Osteoblast (primary cell): ENCODE data around the gene SGK2. TPM values are rescaled to one million over a fixed set of nuclear protein-coding genes. Genes with fewer than 3 reads are reported as not detected.
"Not testable (repeated sequence)": the region's sequence is repeated elsewhere in the genome, so short reads cannot be mapped to it uniquely, and the experiment has no call there.

Experiments used
- DNase-seq: peaks from one replicate; pipeline ENCODE4 v3.0.0; 2011; ENCODE audit warnings: low spot score, mixed read lengths; ENCODE audit not compliant: insufficient read length; ENCODE audit errors: missing footprints
- H2AFZ ChIP-seq: 2 replicates; pipeline ENCODE4 v1.6.0; 2011; ENCODE audit warnings: mild to moderate bottlenecking, low read length
- H3K27ac ChIP-seq: 2 replicates; pipeline ENCODE4 v1.5.1; 2011; ENCODE audit warnings: mild to moderate bottlenecking, low read depth, low read length, moderate library complexity
- H3K27me3 ChIP-seq: 2 replicates; pipeline ENCODE4 v1.6.0; 2012; ENCODE audit warnings: mild to moderate bottlenecking, control low read depth, inconsistent platforms, low read length, moderate library complexity; ENCODE audit not compliant: insufficient read depth
- H3K36me3 ChIP-seq: 2 replicates; pipeline ENCODE4 v1.5.1; 2011; ENCODE audit warnings: mild to moderate bottlenecking, low read length, control low read depth, moderate library complexity; ENCODE audit not compliant: insufficient read depth
- H3K4me1 ChIP-seq: 2 replicates; pipeline ENCODE4 v1.5.1; 2011; ENCODE audit warnings: mild to moderate bottlenecking, low read length, control low read depth, moderate library complexity; ENCODE audit not compliant: insufficient read depth
- H3K4me2 ChIP-seq: 2 replicates; pipeline ENCODE4 v1.6.0; 2011; ENCODE audit warnings: mild to moderate bottlenecking, low read length; ENCODE audit not compliant: insufficient read depth
- H3K4me3 ChIP-seq: fragments of 200-600 bp; sonication (generic); 3 replicates; pipeline ENCODE4 v1.5.1; 2012; ENCODE audit warnings: mild to moderate bottlenecking, low read length, inconsistent platforms; ENCODE audit not compliant: insufficient read depth
- H3K79me2 ChIP-seq: 2 replicates; pipeline ENCODE4 v1.6.0; 2012; ENCODE audit warnings: mild to moderate bottlenecking, low read length, control low read depth, inconsistent platforms; ENCODE audit not compliant: insufficient read depth
- H3K9me3 ChIP-seq: 2 replicates; pipeline ENCODE4 v1.5.1; 2011; ENCODE audit warnings: low read depth, low read length, control low read depth
- H4K20me1 ChIP-seq: 2 replicates; pipeline ENCODE4 v1.6.0; 2012; ENCODE audit warnings: mild to moderate bottlenecking, low read length, control low read depth; ENCODE audit not compliant: insufficient read depth
- total RNA-seq: library from RNA; depleted of rRNA; stranded (reverse); fragments of >200 nt; gene quantifications from 2 replicates; pipeline ENCODE4 v1.2.3, GENCODE V29; 2012
- TF ChIP-seq, protein P1 (sequence below): IDR thresholded peaks from 2 replicates; pipeline ENCODE4 v1.5.1; 2011; ENCODE audit warnings: mild to moderate bottlenecking, low read depth, low read length, moderate library complexity; ENCODE audit errors: extremely low read depth

SGK2 gene
- total RNA-seq, 1 donor = under 0.01 TPM

DNA sequence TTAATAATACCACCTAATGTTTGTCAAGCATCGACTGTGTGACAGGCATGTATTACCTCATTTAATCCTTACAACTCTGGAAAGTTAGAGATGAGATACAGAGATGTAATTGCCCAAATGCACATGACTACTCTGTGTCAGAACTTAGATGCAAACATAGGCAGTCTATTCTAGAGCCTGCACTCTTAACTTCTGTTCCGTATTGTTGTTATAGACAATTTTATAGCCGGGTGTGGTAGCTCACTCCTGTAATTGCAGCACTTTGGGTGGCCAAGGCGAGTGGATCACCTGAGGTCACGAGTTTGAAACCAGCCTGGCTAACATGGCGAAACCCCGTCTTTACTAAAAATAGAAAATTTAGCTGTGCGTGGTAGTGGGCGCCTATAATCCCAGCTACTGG, 46.9 kb downstream of the SGK2 start:
- Histone ChIP-seq H3K27ac (no peak overlapping the region), H3K27me3 (no peaks in the 10 kb centered on the region), H3K79me2 (no peaks in the 10 kb centered on the region), H3K4me1 (no peaks in the 10 kb centered on the region), H2AFZ (no peak overlapping the region), H3K36me3 (peaks cover 27% of the 10 kb centered on the region), H4K20me1 (no peaks in the 10 kb centered on the region), H3K9me3 (no peaks in the 10 kb centered on the region), H3K4me3 (no peak overlapping the region), H3K4me2 (no peak overlapping the region)
- TF ChIP-seq, protein P1, sequence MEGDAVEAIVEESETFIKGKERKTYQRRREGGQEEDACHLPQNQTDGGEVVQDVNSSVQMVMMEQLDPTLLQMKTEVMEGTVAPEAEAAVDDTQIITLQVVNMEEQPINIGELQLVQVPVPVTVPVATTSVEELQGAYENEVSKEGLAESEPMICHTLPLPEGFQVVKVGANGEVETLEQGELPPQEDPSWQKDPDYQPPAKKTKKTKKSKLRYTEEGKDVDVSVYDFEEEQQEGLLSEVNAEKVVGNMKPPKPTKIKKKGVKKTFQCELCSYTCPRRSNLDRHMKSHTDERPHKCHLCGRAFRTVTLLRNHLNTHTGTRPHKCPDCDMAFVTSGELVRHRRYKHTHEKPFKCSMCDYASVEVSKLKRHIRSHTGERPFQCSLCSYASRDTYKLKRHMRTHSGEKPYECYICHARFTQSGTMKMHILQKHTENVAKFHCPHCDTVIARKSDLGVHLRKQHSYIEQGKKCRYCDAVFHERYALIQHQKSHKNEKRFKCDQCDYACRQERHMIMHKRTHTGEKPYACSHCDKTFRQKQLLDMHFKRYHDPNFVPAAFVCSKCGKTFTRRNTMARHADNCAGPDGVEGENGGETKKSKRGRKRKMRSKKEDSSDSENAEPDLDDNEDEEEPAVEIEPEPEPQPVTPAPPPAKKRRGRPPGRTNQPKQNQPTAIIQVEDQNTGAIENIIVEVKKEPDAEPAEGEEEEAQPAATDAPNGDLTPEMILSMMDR = no peak
- DNase-seq = no peak

DNA sequence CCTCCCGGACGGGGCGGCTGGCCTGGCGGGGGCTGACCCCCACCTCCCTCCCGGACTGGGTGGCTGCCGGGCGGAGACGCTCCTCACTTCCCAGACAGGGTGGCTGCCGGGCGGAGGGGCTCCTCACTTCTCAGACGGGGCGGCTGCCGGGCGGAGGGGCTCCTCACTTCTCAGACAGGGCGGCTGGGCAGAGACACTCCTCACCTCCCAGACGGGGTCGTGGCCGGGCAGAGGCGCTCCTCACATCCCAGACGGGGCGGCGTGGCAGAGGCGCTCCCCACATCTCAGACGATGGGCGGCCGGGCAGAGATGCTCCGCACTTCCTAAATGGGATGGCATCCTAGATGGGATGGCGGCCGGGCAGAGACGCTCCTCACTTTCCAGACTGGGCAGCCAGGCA, 48.5 kb downstream of the SGK2 start:
- not testable (repeated sequence) for H3K4me3 ChIP-seq, DNase-seq, H3K9me3 ChIP-seq, H3K4me1 ChIP-seq, H4K20me1 ChIP-seq, H3K4me2 ChIP-seq, H2AFZ ChIP-seq, H3K79me2 ChIP-seq, H3K27me3 ChIP-seq, H3K27ac ChIP-seq
- H3K36me3 ChIP-seq = peaks cover 28% of the 10 kb centered on the region

DNA sequence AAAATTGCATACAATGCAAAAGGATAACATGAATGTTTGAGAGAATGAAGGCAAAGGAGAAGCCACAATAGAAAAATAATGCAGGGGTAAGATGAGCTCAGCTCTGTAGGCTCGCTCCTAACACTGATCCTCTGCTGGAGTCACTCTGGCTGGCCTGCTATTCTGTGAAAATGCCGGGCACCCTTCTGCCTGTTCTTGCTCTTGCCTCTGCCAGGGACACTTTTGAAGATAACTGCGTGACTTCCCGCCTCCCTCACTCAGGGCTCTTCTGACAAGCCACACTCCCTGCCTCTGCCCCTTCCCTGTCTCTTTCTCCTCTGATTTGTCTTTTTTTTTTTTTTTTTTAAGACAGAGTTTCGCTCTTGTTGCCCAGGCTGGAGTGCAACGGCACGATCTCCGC, 72.8 kb downstream of the SGK2 start:
- no peaks in the 10 kb centered on the region for H3K79me2 ChIP-seq
- H3K27ac ChIP-seq = no peak overlapping the region
- no peaks in the 10 kb centered on the region for H3K4me1 ChIP-seq
- TF ChIP-seq, protein P1 = no peak
- no peak overlapping the region for H2AFZ ChIP-seq
- H3K9me3 ChIP-seq = no peaks in the 10 kb centered on the region
- no peak overlapping the region for H3K4me2 ChIP-seq
- no peak for DNase-seq
- peaks cover 8% of the 10 kb centered on the region for H3K36me3 ChIP-seq
- no peaks in the 10 kb centered on the region for H4K20me1 ChIP-seq
- no peaks in the 10 kb centered on the region for H3K27me3 ChIP-seq
- H3K4me3 ChIP-seq = no peak overlapping the region

Other genes starting within 250 kb of the SGK2 start
- 70.1 and 81.1 TPM in 2 replicates for gene SRSF6, start 101.1 kb upstream of the SGK2 start, total RNA-seq
- 5.6 and 9.8 TPM in 2 replicates for gene L3MBTL1, start 51.3 kb upstream of the SGK2 start, total RNA-seq
- gene IFT52, start 31.9 kb downstream of the SGK2 start, total RNA-seq = 63.0 and 73.7 TPM in 2 replicates
- gene MYBL2, start 108.1 kb downstream of the SGK2 start, total RNA-seq = 1.8 and 2.5 TPM in 2 replicates
- not detected in 2 replicates for gene GTSF1L, start 168.0 kb downstream of the SGK2 start, total RNA-seq